Mucosa of stomach (tissue), 1 donor: Measurements from ENCODE around the gene RTCA.
"Not testable (repeated sequence)": the region's sequence is repeated elsewhere in the genome, so short reads cannot be mapped to it uniquely, and the experiment has no call there.

Source experiments
- H3K27me3 ChIP-seq: one replicate; pipeline ENCODE4 v1.7.0; 2013; ENCODE audit warnings: mild to moderate bottlenecking, low read length; ENCODE audit not compliant: control insufficient read depth, insufficient read depth
- H3K36me3 ChIP-seq: one replicate; pipeline ENCODE4 v1.7.0; 2013; ENCODE audit warnings: low read length; ENCODE audit not compliant: control insufficient read depth, insufficient read depth
- H3K4me1 ChIP-seq: one replicate; pipeline ENCODE4 v1.7.0; 2013; ENCODE audit warnings: mild to moderate bottlenecking, low read length; ENCODE audit not compliant: control insufficient read depth, insufficient read depth
- H3K4me3 ChIP-seq: one replicate; pipeline ENCODE4 v1.7.0; 2013; ENCODE audit warnings: low read length
- H3K9ac ChIP-seq: one replicate; pipeline ENCODE4 v1.7.0; 2013; ENCODE audit warnings: mild to moderate bottlenecking, low read length, moderate library complexity
- H3K9me3 ChIP-seq: one replicate; pipeline ENCODE4 v1.7.0; 2013; ENCODE audit warnings: mild to moderate bottlenecking, low read length, moderate library complexity; ENCODE audit not compliant: control insufficient read depth
- donor health status: Pancreatic carcinoma.

The RTCA gene

GRCh38 chr1:100337878-100338277 is 71.9 kb downstream of the RTCA start:
- H3K4me3 ChIP-seq, H3K27me3 ChIP-seq, H3K9ac ChIP-seq, H3K4me1 ChIP-seq, H3K36me3 ChIP-seq, H3K9me3 ChIP-seq: not testable (repeated sequence)

GRCh38 chr1:100339735-100340134 is 73.7 kb downstream of the RTCA start:
- H3K9me3 ChIP-seq, H3K9ac ChIP-seq, H3K4me1 ChIP-seq, H3K4me3 ChIP-seq, H3K27me3 ChIP-seq, H3K36me3 ChIP-seq: not testable (repeated sequence)

- Histone ChIP-seq H3K4me3 (no peak overlapping the region), H3K27me3 (no peaks in the 10 kb centered on the region), H3K9me3 (no peaks in the 10 kb centered on the region), H3K4me1 (no peaks in the 10 kb centered on the region), H3K36me3 (no peaks in the 10 kb centered on the region), H3K9ac (no peak overlapping the region)
Measured at GRCh38 chr1:100340494-100340893, 74.5 kb downstream of the RTCA start.

GRCh38 chr1:100342348-100342747 is 76.3 kb downstream of the RTCA start:
- Histone ChIP-seq H3K36me3 (no peaks in the 10 kb centered on the region), H3K4me1 (no peaks in the 10 kb centered on the region), H3K9ac (no peak overlapping the region), H3K9me3 (no peaks in the 10 kb centered on the region), H3K4me3 (no peak overlapping the region), H3K27me3 (no peaks in the 10 kb centered on the region)
